ENCODE measurements around the gene HAUS3. TPM values are rescaled to one million over a fixed set of nuclear protein-coding genes. Genes with fewer than 3 reads are reported as not detected.

HAUS3 gene
- total and polyA plus RNA-seq, 10 of the 15 experiments (the other 5 are each of a cell fraction or from before 2014, with no cell fraction given), result 4.2 to 23.9 (median 12.3) TPM

- no peaks in the 10 kb centered on the region for H3K9me3 ChIP-seq (replicated peaks; ENCODE audit: control insufficient read depth, insufficient read depth, low read length)
- ChIA-PET SMC1A (ENCODE audit: uncharacterized antibody, unreplicated experiment) (no interaction called here), CTCF (no interaction called here), POLR2A (no interaction called here), RAD21 (ENCODE audit: unreplicated experiment) (no interaction called here)
- TF ChIP-seq SMAD5 (IDR thresholded peaks at IDR 0.05; ENCODE audit: low read depth) (no peak), FOS (IDR thresholded peaks at IDR 0.05; ENCODE audit: borderline replicate concordance, extremely low read depth, insufficient read length) (no peak), USF2 (IDR thresholded peaks at IDR 0.05; ENCODE audit: borderline replicate concordance, low read depth, low read length) (no peak), ZZZ3 (IDR thresholded peaks at IDR 0.05; ENCODE audit: control insufficient read depth, insufficient read length, low read depth) (no peak), TCF3 (IDR thresholded peaks at IDR 0.05; ENCODE audit: borderline replicate concordance, insufficient read depth, low read depth, low read length) (no peak), KLF5 (IDR thresholded peaks at IDR 0.05; ENCODE audit: partially characterized antibody) (no peak), MYB (IDR thresholded peaks at IDR 0.05; ENCODE audit: borderline replicate concordance, low read depth, low read length) (no peak), CUX1 (IDR thresholded peaks at IDR 0.05; ENCODE audit: insufficient replicate concordance, low read depth, low read length) (no peak), JUND (IDR thresholded peaks at IDR 0.05; ENCODE audit: low read depth, low read length) (no peak), HDAC6 (IDR thresholded peaks at IDR 0.05; ENCODE audit: unreplicated experiment) (no peak), BMI1 (IDR thresholded peaks at IDR 0.05; ENCODE audit: borderline replicate concordance) (no peak), FOXM1 (IDR thresholded peaks at IDR 0.05; ENCODE audit: low read depth, low read length) (no peak), TARDBP (IDR thresholded peaks at IDR 0.05; ENCODE audit: borderline replicate concordance) (no peak)
- no peaks in the 10 kb centered on the region for H3K79me2 ChIP-seq (ENCODE audit: control insufficient read depth, insufficient read depth, low read length)
- WGBS (ENCODE audit: insufficient coverage, insufficient replicate concordance, low lambda C conversion rate, missing lambda C conversion rate), result 50% methylated on average over 27 of the region's 27 CpGs
- H2AFZ ChIP-seq (ENCODE audit: control insufficient read depth, low read depth, low read length), result no peak overlapping the region
- no peaks in the 10 kb centered on the region for H3K36me3 ChIP-seq (ENCODE audit: control insufficient read depth in 2 of 2, insufficient read depth in 2 of 2, low read length in 1 of 2)
- H3K9ac ChIP-seq (ENCODE audit: control insufficient read depth, insufficient read depth, low read length), result no peak overlapping the region
- in situ Hi-C loops (cut with MboI) (no loop called here), intact Hi-C loops (cut with micrococcal nuclease; ENCODE audit: unreplicated experiment) (no loop called here)
- H3K27ac ChIP-seq (ENCODE audit: control insufficient read depth, insufficient read depth), result no peak overlapping the region
- FAIRE-seq, result no peak
- no peak for ATAC-seq
- peaks cover 13% of the 10 kb centered on the region for H3K4me1 ChIP-seq (ENCODE audit: control insufficient read depth, insufficient read depth, low read length)
- no peak overlapping the region for H3K4me2 ChIP-seq (ENCODE audit: control insufficient read depth, insufficient read depth)
- no peak overlapping the region for H3K4me3 ChIP-seq
- H4K20me1 ChIP-seq (ENCODE audit: control insufficient read depth, insufficient read depth), result no peaks in the 10 kb centered on the region
- no peaks in the 10 kb centered on the region for H3K27me3 ChIP-seq (replicated peaks in 1 of 2; ENCODE audit: control insufficient read depth in 2 of 2, insufficient read depth in 2 of 2, low read length in 1 of 2)
- no peak for DNase-seq (ENCODE audit: low read depth, low spot score)
- BruUV-seq (replicated peaks), result no TSS peak
Measured at GRCh38 chr4:2285613-2286381, 43.9 kb upstream of the HAUS3 start.

Measured in GM12878 (cell line).